WTC11 (cell line): ENCODE measurements around the gene MBTPS2.

Source experiments
- ATF2 ChIP-seq: sonication (generic); formaldehyde crosslinking; IDR thresholded peaks from 2 replicates; pipeline ENCODE4 v1.8.1; 2022; ENCODE audit warnings: low read depth, missing genetic modification reagents, borderline replicate concordance
- CTCF ChIP-seq: fragments of 200-600 bp; IDR thresholded peaks from 2 replicates; pipeline ENCODE4 v1.8.0; 2022; ENCODE audit warnings: antibody characterized with exemption
- SP1 ChIP-seq: sonication (generic); formaldehyde crosslinking; conservative IDR thresholded peaks from 2 replicates; pipeline ENCODE4 v1.8.1; 2022; ENCODE audit warnings: missing genetic modification reagents
- TF ChIP-seq, protein P1 (sequence below): sonication (generic); formaldehyde crosslinking; conservative IDR thresholded peaks from 2 replicates; pipeline ENCODE4 v1.8.1; 2022; ENCODE audit warnings: mild to moderate bottlenecking, missing genetic modification reagents

GRCh38 chrX:21843179-21843578, 3.8 kb downstream of the MBTPS2 start:
- TF ChIP-seq ATF2 (no peak), CTCF (no peak), SP1 (CRISPR knock-in tag) (no peak)
- TF ChIP-seq, protein P1, sequence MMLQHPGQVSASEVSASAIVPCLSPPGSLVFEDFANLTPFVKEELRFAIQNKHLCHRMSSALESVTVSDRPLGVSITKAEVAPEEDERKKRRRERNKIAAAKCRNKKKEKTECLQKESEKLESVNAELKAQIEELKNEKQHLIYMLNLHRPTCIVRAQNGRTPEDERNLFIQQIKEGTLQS, result no peak
